Activated naive CD4-positive, alpha-beta T cell treated with anti-CD3 and anti-CD28 coated beads, Interleukin-2, amount 50 U/mL, for 72 hours (primary cell): ENCODE measurements around the gene RDH13. TPM values are rescaled to one million over a fixed set of nuclear protein-coding genes. Genes with fewer than 3 reads are reported as not detected.
"Not testable (repeated sequence)": the region's sequence is repeated elsewhere in the genome, so short reads cannot be mapped to it uniquely, and the experiment has no call there.

ENCODE experiments used
- ATAC-seq, 2 donors: fragments of 150-1000 bp; cut with Tn5 transposase; 2 replicates each; pipeline ENCODE4 v1.10.0; 2021; ENCODE audit warnings: mild to moderate bottlenecking in 2 of 2, moderate library complexity in 2 of 2
- DNase-seq, 2 donors: peaks; one replicate each; pipeline ENCODE4 v3.0.0; 2021 to 2022; ENCODE audit warnings: low spot score in 2 of 2
- H3K27ac Mint-ChIP-seq, 2 donors: one replicate each; pipeline ENCODE4 v1.8.0; 2022; ENCODE audit warnings: mild to moderate bottlenecking in 2 of 2, mixed read lengths in 2 of 2
- H3K36me3 Mint-ChIP-seq, 2 donors: one replicate each; pipeline ENCODE4 v1.8.0; 2022; ENCODE audit warnings: mixed read lengths in 2 of 2
- H3K9me3 Mint-ChIP-seq, 2 donors: one replicate each; pipeline ENCODE4 v1.8.0; 2022; ENCODE audit warnings: mixed read lengths in 2 of 2
- total RNA-seq, 2 donors: library from RNA; stranded (reverse); gene quantifications; one replicate each; pipeline ENCODE4 v1.2.3, GENCODE V29; 2022

The RDH13 gene
- total RNA-seq, 2 donors from 2014 or later, result 15.9 to 16.0 TPM

GRCh38 chr19:55068950-55069864 is 6.3 kb upstream of the RDH13 start:
- Mint-ChIP-seq H3K27ac (no peak overlapping the region), H3K36me3 (peaks cover 0 to 8% of the 10 kb centered on the region in 2 donors), H3K9me3 (peaks cover 0 to 3% of the 10 kb centered on the region in 2 donors)
- ATAC-seq (peak in 1 of 2 donors; percentile 69), DNase-seq (no peak)

GRCh38 chr19:55067869-55068268 is 4.9 kb upstream of the RDH13 start:
- H3K36me3 Mint-ChIP-seq, result peaks cover 0 to 8% of the 10 kb centered on the region in 2 donors
- DNase-seq (no peak), ATAC-seq (no peak)
- H3K27ac Mint-ChIP-seq, result no peak overlapping the region
- no peaks in the 10 kb centered on the region for H3K9me3 Mint-ChIP-seq

GRCh38 chr19:55066107-55066709 is 3.3 kb upstream of the RDH13 start:
- Mint-ChIP-seq H3K9me3 (no peaks in the 10 kb centered on the region), H3K27ac (no peak overlapping the region), H3K36me3 (peaks cover 0 to 8% of the 10 kb centered on the region in 2 donors)
- DNase-seq (no peak), ATAC-seq (no peak)

- H3K9me3 Mint-ChIP-seq, result not testable (repeated sequence)
These were observed 2.6 kb upstream of the RDH13 start for GRCh38 chr19:55065516-55065915.

GRCh38 chr19:55063492-55063843 is 520 bp upstream of the RDH13 start:
- Mint-ChIP-seq H3K36me3 (peaks cover 6 to 12% of the 10 kb centered on the region in 2 donors), H3K27ac (peak overlapping the region in 1 of 2 donors; percentile 78)

More at GRCh38 chr19:55065516-55065915, 2.6 kb upstream of the RDH13 start:
- not testable (repeated sequence) for DNase-seq, ATAC-seq, H3K36me3 Mint-ChIP-seq, H3K27ac Mint-ChIP-seq

GRCh38 chr19:55060287-55060686 is 2.7 kb downstream of the RDH13 start:
- not testable (repeated sequence) for H3K27ac Mint-ChIP-seq, ATAC-seq, H3K9me3 Mint-ChIP-seq, DNase-seq
- H3K36me3 Mint-ChIP-seq, result peaks cover 14 to 25% of the 10 kb centered on the region in 2 donors

More at GRCh38 chr19:55063492-55063843, 520 bp upstream of the RDH13 start:
- no peak for ATAC-seq
- H3K9me3 Mint-ChIP-seq, result no peaks in the 10 kb centered on the region
- no peak for DNase-seq

- H3K36me3 Mint-ChIP-seq, result peaks cover 14 to 25% of the 10 kb centered on the region in 2 donors
- no peak for DNase-seq
- H3K9me3 Mint-ChIP-seq, result no peaks in the 10 kb centered on the region
- peak overlapping the region in 1 of 2 donors; percentile 50 for H3K27ac Mint-ChIP-seq
- ATAC-seq, result no peak
These were observed 4.0 kb downstream of the RDH13 start for GRCh38 chr19:55058781-55059610.

- peaks cover 14 to 32% of the 10 kb centered on the region in 2 donors for H3K36me3 Mint-ChIP-seq
- peak overlapping the region in 1 of 2 donors; percentile 9 for H3K27ac Mint-ChIP-seq
- no peak for ATAC-seq
These were observed 6.1 kb downstream of the RDH13 start for GRCh38 chr19:55056827-55057226.

GRCh38 chr19:55053735-55054134 is 9.2 kb downstream of the RDH13 start:
- Mint-ChIP-seq H3K36me3 (peaks cover 11 to 22% of the 10 kb centered on the region in 2 donors), H3K9me3 (no peaks in the 10 kb centered on the region), H3K27ac (no peak overlapping the region)
- no peak for ATAC-seq
- no peak for DNase-seq

More at GRCh38 chr19:55056827-55057226, 6.1 kb downstream of the RDH13 start:
- H3K9me3 Mint-ChIP-seq, result no peaks in the 10 kb centered on the region
- DNase-seq, result no peak

- Mint-ChIP-seq H3K27ac (peak overlapping the region in 1 of 2 donors; percentile 32), H3K9me3 (no peaks in the 10 kb centered on the region), H3K36me3 (peaks cover 0 to 7% of the 10 kb centered on the region in 2 donors)
- ATAC-seq (no peak), DNase-seq (no peak)
These were observed 12.0 kb downstream of the RDH13 start for GRCh38 chr19:55050749-55051532.

- no peak for ATAC-seq
- Mint-ChIP-seq H3K36me3 (peaks cover 0 to 7% of the 10 kb centered on the region in 2 donors), H3K9me3 (no peaks in the 10 kb centered on the region), H3K27ac (peak overlapping the region; percentile 42 to 74)
- no peak for DNase-seq
These were observed 14.5 kb downstream of the RDH13 start for GRCh38 chr19:55048446-55048845.

GRCh38 chr19:55047951-55048350 is 15.0 kb downstream of the RDH13 start:
- no peak for ATAC-seq
- no peak overlapping the region for H3K27ac Mint-ChIP-seq
- no peak for DNase-seq
- H3K36me3 Mint-ChIP-seq, result peaks cover 0 to 4% of the 10 kb centered on the region in 2 donors
- no peaks in the 10 kb centered on the region for H3K9me3 Mint-ChIP-seq

GRCh38 chr19:55046975-55047622 is 15.8 kb downstream of the RDH13 start:
- no peak overlapping the region for H3K27ac Mint-ChIP-seq
- no peak for ATAC-seq
- no peak for DNase-seq
- H3K36me3 Mint-ChIP-seq, result peaks cover 5 to 7% of the 10 kb centered on the region in 2 donors
- H3K9me3 Mint-ChIP-seq, result no peaks in the 10 kb centered on the region

- Mint-ChIP-seq H3K9me3 (no peaks in the 10 kb centered on the region), H3K27ac (no peak overlapping the region), H3K36me3 (peaks cover 5 to 7% of the 10 kb centered on the region in 2 donors)
- no peak for DNase-seq
- no peak for ATAC-seq
These were observed 17.9 kb downstream of the RDH13 start for GRCh38 chr19:55044771-55045716.
